Cardiac atrium fibroblast (primary cell): ENCODE measurements around the gene SLC17A9. TPM values are rescaled to one million over a fixed set of nuclear protein-coding genes. Genes with fewer than 3 reads are reported as not detected.

Experiments
- total RNA-seq: library from RNA; depleted of rRNA; stranded (reverse); fragments of >200 nt; gene quantifications from 2 replicates; pipeline ENCODE4 v1.2.3, GENCODE V29; 2015

The SLC17A9 gene
- 6.3 and 19.3 TPM in 2 replicates for total RNA-seq

GRCh38 chr20:62952373-62952967 lies at the start of gene SLC17A9:
SLC17A9 (plus strand) TSS chr20:62952709; CDS start chr20:62952831, 122 bp downstream.

GRCh38 chr20:62926229-62927127 lies 26.0 kb upstream of the SLC17A9 start, which contains the start of gene DIDO1:
DIDO1 (minus strand) TSS chr20:62926505.

GRCh38 chr20:62938105-62938888 lies 14.2 kb upstream of the SLC17A9 start, which contains the start of gene GID8:
GID8 (plus strand) TSS chr20:62938147; CDS start chr20:62941503, 3,356 bp downstream.

GRCh38 chr20:63006540-63007359 lies 54.2 kb downstream of the SLC17A9 start, which contains the start of gene BHLHE23:
BHLHE23 (minus strand) TSS chr20:63006964; CDS start chr20:63006774, 190 bp downstream.

Other genes with a start within 250 kb of the SLC17A9 start
- not detected in 2 replicates for gene NTSR1, start 243.9 kb upstream of the SLC17A9 start, total RNA-seq
- 15.3 and 17.0 TPM in 2 replicates for gene MRGBP, start 156.2 kb upstream of the SLC17A9 start, total RNA-seq
- 40.8 and 46.8 TPM in 2 replicates for gene OGFR, start 147.9 kb upstream of the SLC17A9 start, total RNA-seq
- gene COL9A3, start 135.7 kb upstream of the SLC17A9 start, total RNA-seq, result 19.7 and 22.5 TPM in 2 replicates
- 8.6 and 13.2 TPM in 2 replicates for gene TCFL5, start 90.9 kb upstream of the SLC17A9 start, total RNA-seq
- 17.0 and 19.3 TPM in 2 replicates for gene DIDO1, start 26.2 kb upstream of the SLC17A9 start, total RNA-seq
- 21.5 and 23.7 TPM in 2 replicates for gene GID8, start 14.6 kb upstream of the SLC17A9 start, total RNA-seq
- gene BHLHE23, start 54.3 kb downstream of the SLC17A9 start, total RNA-seq, result not detected in 2 replicates